Dendritic cell treated with granulocyte-macrophage colony-stimulating factor and Interleukin-4, amounts not matched to agents 40 ng/mL and 50 ng/mL, for 4 days (primary cell): Measurements from ENCODE around the gene TPD52L1.

Source experiments
- H3K27ac Mint-ChIP-seq: one replicate; pipeline ENCODE4 v1.8.0; 2022; ENCODE audit warnings: mild to moderate bottlenecking, mixed read lengths
- H3K27me3 Mint-ChIP-seq: one replicate; pipeline ENCODE4 v1.8.0; 2022; ENCODE audit warnings: mild to moderate bottlenecking, mixed read lengths
- H3K36me3 Mint-ChIP-seq: one replicate; pipeline ENCODE4 v1.8.0; 2022; ENCODE audit warnings: low read depth, mixed read lengths
- H3K4me1 Mint-ChIP-seq: one replicate; pipeline ENCODE4 v1.8.0; 2022; ENCODE audit warnings: low read depth, mixed read lengths
- H3K4me3 Mint-ChIP-seq: one replicate; pipeline ENCODE4 v1.8.0; 2022; ENCODE audit warnings: mild to moderate bottlenecking, moderate library complexity, mixed read lengths
- H3K9me3 Mint-ChIP-seq: one replicate; pipeline ENCODE4 v1.8.0; 2022; ENCODE audit warnings: mixed read lengths
- intact Hi-C: fragments of 100-400 bp; cut with micrococcal nuclease; formaldehyde crosslinking; loops from one replicate; pipeline ENCODE4 v1.15.0; 2022

The TPD52L1 gene

GRCh38 chr6:125216015-125216414, 62.4 kb downstream of the TPD52L1 start:
- H3K4me3 Mint-ChIP-seq = no peak overlapping the region
- H3K27me3 Mint-ChIP-seq = peaks cover 3% of the 10 kb centered on the region
- no peak overlapping the region for H3K27ac Mint-ChIP-seq

DNA sequence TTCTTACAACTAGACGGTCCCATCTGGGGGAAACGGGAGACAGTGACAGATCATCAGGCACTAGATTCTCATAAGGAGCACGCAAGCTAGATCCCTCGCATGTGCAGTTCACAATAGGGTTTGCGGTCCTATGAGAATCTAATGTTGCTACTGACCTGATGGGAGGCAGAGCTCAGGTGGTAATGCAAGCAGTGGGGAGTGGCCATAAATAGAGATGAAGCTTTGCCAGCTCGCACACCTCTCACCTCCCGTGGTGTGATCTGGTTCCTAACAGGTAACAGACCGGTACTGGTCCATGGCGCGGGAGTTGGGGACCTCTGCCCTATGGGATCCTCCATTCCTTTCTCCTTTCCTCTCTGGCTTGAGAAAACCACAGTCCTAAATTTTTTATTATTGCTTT, 63.8 kb downstream of the TPD52L1 start:
- H3K4me3 Mint-ChIP-seq = no peak overlapping the region
- intact Hi-C loops = no loop called here
- H3K9me3 Mint-ChIP-seq = no peaks in the 10 kb centered on the region
- no peaks in the 10 kb centered on the region for H3K36me3 Mint-ChIP-seq
- peaks cover 7% of the 10 kb centered on the region for H3K4me1 Mint-ChIP-seq
- H3K27ac Mint-ChIP-seq = no peak overlapping the region
- peaks cover 3% of the 10 kb centered on the region for H3K27me3 Mint-ChIP-seq

More at GRCh38 chr6:125216015-125216414, 62.4 kb downstream of the TPD52L1 start:
- peaks cover 7% of the 10 kb centered on the region for H3K4me1 Mint-ChIP-seq
- intact Hi-C loops = no loop called here
- no peaks in the 10 kb centered on the region for H3K36me3 Mint-ChIP-seq
- no peaks in the 10 kb centered on the region for H3K9me3 Mint-ChIP-seq

DNA sequence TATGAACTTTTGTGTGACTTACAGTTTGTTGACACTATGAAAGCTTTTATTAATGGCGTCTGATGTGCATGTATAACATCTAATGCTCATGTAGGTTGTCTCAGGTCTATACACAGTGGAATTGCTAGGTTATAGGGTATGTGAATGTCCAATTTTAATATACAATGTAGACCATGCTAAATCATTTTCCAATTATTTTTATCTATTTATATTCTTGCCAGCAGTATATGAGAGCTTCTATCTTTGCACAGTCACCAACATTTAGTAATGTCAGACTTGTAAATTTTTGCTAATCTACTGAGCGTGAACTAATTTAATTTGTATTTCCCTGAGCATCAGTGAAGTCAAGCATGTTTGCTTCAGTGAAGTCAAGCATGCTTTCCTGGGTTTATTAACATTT, 64.4 kb downstream of the TPD52L1 start:
- Mint-ChIP-seq H3K9me3 (no peaks in the 10 kb centered on the region), H3K27ac (no peak overlapping the region), H3K27me3 (peaks cover 3% of the 10 kb centered on the region), H3K4me3 (no peak overlapping the region), H3K4me1 (peaks cover 7% of the 10 kb centered on the region), H3K36me3 (no peaks in the 10 kb centered on the region)
- intact Hi-C loops = no loop called here

DNA sequence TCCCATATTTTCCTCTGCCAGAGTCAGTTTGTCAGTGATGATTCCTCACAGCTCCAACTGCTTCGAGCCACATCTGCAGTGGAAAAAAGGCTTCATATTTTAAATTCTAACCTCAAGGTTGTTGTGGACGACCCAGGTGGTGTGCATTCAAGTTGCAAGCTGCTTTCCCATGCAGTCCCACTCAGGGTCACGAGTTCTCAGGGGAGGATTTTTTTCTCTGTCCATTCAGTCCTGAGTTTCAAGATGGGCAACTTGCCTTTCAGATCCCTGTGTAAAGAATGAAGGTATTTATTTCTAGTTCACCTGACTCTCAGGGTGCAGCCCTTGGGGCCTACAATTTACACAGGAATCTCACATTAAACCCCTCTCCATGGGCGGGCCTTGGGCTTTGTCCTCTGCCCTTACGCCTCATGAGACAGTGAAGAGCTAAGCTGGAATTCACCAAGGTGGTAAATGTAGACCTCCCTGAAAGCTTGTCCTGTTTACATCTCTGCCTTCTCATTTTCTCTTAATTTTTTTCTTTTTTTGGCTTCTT, 65.9 kb downstream of the TPD52L1 start:
- Mint-ChIP-seq H3K36me3 (no peaks in the 10 kb centered on the region), H3K27me3 (peaks cover 3% of the 10 kb centered on the region), H3K4me3 (no peak overlapping the region), H3K27ac (no peak overlapping the region), H3K4me1 (no peaks in the 10 kb centered on the region), H3K9me3 (no peaks in the 10 kb centered on the region)
- intact Hi-C loops = no loop called here

DNA sequence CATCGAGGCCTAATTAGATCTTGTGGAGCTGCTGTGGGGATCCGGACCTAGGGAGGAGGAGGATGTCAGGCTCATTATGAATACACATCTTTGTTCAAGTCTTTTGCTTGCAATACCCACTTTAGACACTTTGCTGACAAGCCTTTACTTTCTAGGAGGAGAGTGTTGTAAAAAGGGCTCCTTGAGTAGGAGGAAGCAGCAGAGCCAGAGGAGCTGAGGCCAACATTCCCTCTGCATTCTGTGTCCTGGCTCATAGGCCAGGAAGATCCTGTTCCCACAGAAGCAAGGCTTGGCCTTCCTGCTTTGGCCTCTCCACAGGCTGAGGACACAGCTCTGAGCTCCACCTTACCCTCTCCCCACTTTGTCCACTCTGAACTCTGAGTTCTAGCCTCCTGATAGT, 67.1 kb downstream of the TPD52L1 start:
- Mint-ChIP-seq H3K4me1 (no peaks in the 10 kb centered on the region), H3K27ac (no peak overlapping the region), H3K36me3 (no peaks in the 10 kb centered on the region), H3K4me3 (no peak overlapping the region), H3K27me3 (peaks cover 3% of the 10 kb centered on the region), H3K9me3 (no peaks in the 10 kb centered on the region)
- intact Hi-C loops = no loop called here

DNA sequence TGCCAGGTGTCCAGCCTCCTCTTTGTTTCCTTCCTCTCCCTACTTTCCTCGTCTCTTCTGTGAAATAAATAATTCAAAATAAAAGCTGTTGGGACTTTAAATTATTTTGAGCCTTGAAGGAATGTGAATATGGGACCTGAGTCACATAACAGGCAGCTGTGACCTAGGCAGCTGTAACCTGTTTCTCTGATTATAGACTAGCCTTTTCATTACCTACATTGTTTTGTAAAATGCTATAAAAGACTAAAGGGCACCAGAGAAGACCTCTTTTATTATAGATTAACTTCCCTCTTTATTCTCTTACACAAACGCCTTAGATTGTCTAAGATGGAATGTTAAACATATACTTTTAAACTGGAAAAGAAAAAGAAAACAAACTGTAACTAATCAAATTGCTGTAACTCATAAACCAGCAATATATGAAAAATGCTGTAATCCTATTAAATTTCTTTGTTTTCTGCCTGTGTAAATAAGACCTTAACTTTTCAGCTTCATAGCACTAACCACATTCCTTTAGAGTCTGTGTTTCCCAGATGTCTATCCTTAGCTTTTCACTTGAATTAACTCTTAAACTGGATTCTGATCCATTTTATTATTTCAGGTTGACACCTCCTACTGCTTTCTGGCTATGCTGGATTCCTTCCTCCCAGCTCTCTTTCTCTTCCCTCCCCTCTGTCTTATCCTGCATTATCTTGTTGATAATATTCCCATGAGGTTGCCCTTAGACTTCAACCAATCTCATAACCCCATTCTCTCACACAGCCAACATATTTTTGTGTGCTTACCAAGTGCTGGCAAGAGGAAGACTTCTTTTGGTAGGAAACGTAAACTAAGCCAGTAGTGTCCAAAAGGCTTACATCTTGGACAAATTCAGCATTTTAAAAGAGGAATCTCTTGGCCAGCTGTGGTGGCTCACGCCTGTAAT, 69.2 kb downstream of the TPD52L1 start:
- H3K36me3 Mint-ChIP-seq = no peaks in the 10 kb centered on the region

GRCh38 chr6:125224231-125224861, 70.8 kb downstream of the TPD52L1 start:
- Mint-ChIP-seq H3K4me1 (no peaks in the 10 kb centered on the region), H3K4me3 (no peak overlapping the region), H3K27ac (no peak overlapping the region), H3K9me3 (no peaks in the 10 kb centered on the region), H3K36me3 (no peaks in the 10 kb centered on the region), H3K27me3 (no peaks in the 10 kb centered on the region)
- intact Hi-C loops = no loop called here

More for the DNA sequence above, 69.2 kb downstream of the TPD52L1 start:
- H3K27me3 Mint-ChIP-seq = peaks cover 3% of the 10 kb centered on the region
- no peaks in the 10 kb centered on the region for H3K9me3 Mint-ChIP-seq
- H3K4me1 Mint-ChIP-seq = no peaks in the 10 kb centered on the region
- H3K27ac Mint-ChIP-seq = no peak overlapping the region
- intact Hi-C loops = no loop called here
- no peak overlapping the region for H3K4me3 Mint-ChIP-seq

DNA sequence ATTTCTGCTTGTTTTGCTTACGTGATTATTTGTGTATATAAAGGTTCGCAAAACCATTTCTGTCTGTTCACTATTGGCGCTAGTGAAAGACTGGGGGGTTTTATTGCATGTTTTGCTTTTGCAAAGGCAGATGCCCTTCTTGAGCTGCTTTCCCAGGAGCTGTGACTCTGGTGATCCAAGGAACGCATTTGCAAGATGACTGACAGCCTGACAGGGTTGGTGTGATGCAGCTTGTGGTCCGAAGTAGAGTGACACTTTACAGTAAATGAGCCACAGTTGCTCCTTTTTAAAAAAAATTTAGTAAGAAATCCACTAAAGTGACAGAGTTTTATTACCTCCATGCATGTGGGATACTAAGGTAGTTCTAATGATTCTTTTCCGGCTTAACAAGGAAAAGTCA, 73.7 kb downstream of the TPD52L1 start:
- no peaks in the 10 kb centered on the region for H3K27me3 Mint-ChIP-seq
- no peak overlapping the region for H3K4me3 Mint-ChIP-seq

GRCh38 chr6:125228981-125229479, 75.5 kb downstream of the TPD52L1 start:
- Mint-ChIP-seq H3K9me3 (no peaks in the 10 kb centered on the region), H3K4me3 (no peak overlapping the region), H3K36me3 (no peaks in the 10 kb centered on the region), H3K27me3 (no peaks in the 10 kb centered on the region), H3K27ac (no peak overlapping the region), H3K4me1 (no peaks in the 10 kb centered on the region)
- intact Hi-C loops = no loop called here

More for the DNA sequence above, 73.7 kb downstream of the TPD52L1 start:
- H3K27ac Mint-ChIP-seq = no peak overlapping the region
- no peaks in the 10 kb centered on the region for H3K4me1 Mint-ChIP-seq
- H3K9me3 Mint-ChIP-seq = no peaks in the 10 kb centered on the region
- no peaks in the 10 kb centered on the region for H3K36me3 Mint-ChIP-seq
- intact Hi-C loops = no loop called here

DNA sequence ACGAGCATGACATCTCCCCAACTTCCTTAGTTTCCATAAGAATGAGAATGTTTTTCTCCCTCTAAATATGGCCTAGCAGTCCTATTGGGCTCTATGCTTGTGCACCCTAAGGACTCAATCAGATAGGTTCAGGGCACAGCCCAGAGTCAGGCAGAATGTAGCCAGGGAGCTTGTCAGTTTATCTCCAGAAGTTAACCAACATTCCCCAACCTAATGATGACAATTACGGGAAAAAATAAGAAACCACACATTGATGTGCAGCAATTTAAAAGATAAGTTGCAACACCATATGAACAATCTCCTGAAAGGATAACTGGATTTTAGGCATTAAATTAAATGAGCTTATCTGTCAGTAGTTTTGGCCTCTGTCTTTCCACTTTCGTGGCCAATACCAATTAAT, 77.1 kb downstream of the TPD52L1 start:
- Mint-ChIP-seq H3K9me3 (no peaks in the 10 kb centered on the region), H3K4me1 (no peaks in the 10 kb centered on the region), H3K27ac (no peak overlapping the region), H3K27me3 (no peaks in the 10 kb centered on the region), H3K4me3 (no peak overlapping the region), H3K36me3 (no peaks in the 10 kb centered on the region)
- intact Hi-C loops = no loop called here

DNA sequence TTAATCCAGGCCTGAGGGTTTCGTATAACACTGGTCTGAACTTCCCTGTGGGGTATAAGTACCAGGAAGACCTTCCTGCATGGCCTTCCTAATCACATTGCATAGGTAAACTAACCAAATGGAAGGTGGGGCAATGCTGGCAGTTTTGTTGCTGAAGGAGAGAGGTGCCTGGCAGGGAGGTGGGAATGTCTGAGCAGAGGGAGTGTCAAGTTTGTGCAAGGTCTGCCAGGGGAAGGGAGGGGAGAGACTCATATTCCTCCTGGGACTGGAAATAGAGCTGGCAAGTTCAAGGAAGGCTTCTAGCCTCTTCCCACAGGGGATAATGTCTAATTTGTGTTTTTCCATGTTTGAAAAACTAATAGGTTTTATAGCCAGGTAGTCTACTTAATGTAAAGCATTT, 77.6 kb downstream of the TPD52L1 start:
- Mint-ChIP-seq H3K36me3 (no peaks in the 10 kb centered on the region), H3K4me1 (no peaks in the 10 kb centered on the region), H3K4me3 (no peak overlapping the region), H3K9me3 (no peaks in the 10 kb centered on the region), H3K27ac (no peak overlapping the region), H3K27me3 (no peaks in the 10 kb centered on the region)
- intact Hi-C loops = no loop called here

- no peak overlapping the region for H3K27ac Mint-ChIP-seq
- no peaks in the 10 kb centered on the region for H3K36me3 Mint-ChIP-seq
- intact Hi-C loops = no loop called here
Observed at GRCh38 chr6:125231574-125232343, 78.2 kb downstream of the TPD52L1 start.

GRCh38 chr6:125232466-125232865, 78.9 kb downstream of the TPD52L1 start:
- H3K9me3 Mint-ChIP-seq = no peaks in the 10 kb centered on the region
- H3K4me3 Mint-ChIP-seq = no peak overlapping the region
- H3K27ac Mint-ChIP-seq = no peak overlapping the region
- H3K27me3 Mint-ChIP-seq = no peaks in the 10 kb centered on the region
- peaks cover 5% of the 10 kb centered on the region for H3K4me1 Mint-ChIP-seq
- no peaks in the 10 kb centered on the region for H3K36me3 Mint-ChIP-seq
- intact Hi-C loops = no loop called here

More at GRCh38 chr6:125231574-125232343, 78.2 kb downstream of the TPD52L1 start:
- H3K4me1 Mint-ChIP-seq = peaks cover 3% of the 10 kb centered on the region
- no peaks in the 10 kb centered on the region for H3K27me3 Mint-ChIP-seq
- no peak overlapping the region for H3K4me3 Mint-ChIP-seq
- no peaks in the 10 kb centered on the region for H3K9me3 Mint-ChIP-seq
